Activated CD8-positive, alpha-beta memory T cell treated with anti-CD3 and anti-CD28 coated beads for 4 hours (primary cell): Measurements from ENCODE around the gene SCN8A.
A peak's percentile ranks its signal among the peaks of the same experiment; 100 is the strongest.
"Not testable (repeated sequence)": the region's sequence is repeated elsewhere in the genome, so short reads cannot be mapped to it uniquely, and the experiment has no call there.

ENCODE experiments used
- DNase-seq, 2 donors: peaks; one replicate each; pipeline ENCODE4 v3.0.0-alpha.2; 2020; ENCODE audit warnings: low read depth in 2 of 2

The SCN8A gene

DNA sequence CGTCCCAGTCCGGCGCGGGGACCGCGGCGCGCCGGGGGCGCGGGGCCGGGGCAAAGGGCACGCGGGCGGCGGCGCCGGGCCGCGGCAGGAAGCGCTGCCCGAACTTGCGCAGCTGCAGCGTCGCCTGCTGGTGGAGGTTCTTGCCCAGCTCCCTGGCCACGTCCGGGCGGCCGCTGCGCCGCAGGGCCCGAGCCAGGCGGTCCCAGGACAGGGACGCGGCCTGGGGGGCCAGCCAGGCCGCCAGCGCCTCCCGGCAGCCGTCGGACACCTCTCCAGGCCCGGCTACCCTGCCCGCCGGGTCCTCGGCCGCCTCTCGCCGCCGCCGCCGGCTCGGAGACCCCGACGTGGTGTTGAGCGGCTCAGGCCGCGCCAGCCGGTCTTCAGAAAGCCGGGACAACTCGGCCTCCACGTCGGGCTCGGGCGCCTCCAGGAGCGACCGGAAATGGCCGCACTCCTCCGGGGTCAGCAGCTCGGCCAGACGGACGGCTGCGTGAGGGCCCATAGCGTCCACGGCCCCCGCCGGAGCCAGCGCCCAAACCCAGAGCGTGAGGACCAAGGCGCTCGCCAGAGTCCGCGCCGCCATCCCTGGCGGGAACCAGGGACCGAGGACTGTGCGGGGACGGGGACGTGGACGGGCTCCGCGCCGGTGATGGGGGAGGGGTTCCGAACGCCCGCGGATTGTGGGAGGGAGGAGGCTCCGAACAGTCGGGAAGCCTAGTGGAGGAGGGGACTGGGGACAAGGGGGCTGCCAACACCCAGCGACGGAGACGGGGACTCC, 223.5 kb downstream of the SCN8A start:
- DNase-seq: peak; percentile 27 to 36

DNA sequence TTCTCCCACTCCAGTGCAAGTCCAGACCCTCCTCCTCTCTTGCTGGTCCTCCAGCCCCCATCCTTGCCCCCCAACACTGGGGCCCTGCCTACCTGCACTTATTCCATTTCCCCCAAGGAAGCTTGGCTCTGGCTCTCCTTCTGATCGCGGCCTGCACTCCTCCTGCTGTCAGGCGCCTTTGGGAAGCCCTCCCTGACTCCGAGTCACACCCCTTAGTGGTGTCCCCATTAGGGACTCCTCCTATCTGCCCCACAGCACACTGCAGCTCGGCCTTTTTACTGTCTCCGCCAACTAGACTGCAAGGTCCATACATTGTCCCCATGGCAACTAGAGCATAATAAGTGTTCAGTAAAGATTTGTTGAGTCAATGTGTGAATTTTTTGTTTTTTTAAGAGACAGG, 224.5 kb downstream of the SCN8A start:
- DNase-seq: no peak

GRCh38 chr12:51817027-51817953, 226.3 kb downstream of the SCN8A start:
- DNase-seq: no peak

- no peak for DNase-seq
Observed at GRCh38 chr12:51818086-51818485, 227.1 kb downstream of the SCN8A start.

DNA sequence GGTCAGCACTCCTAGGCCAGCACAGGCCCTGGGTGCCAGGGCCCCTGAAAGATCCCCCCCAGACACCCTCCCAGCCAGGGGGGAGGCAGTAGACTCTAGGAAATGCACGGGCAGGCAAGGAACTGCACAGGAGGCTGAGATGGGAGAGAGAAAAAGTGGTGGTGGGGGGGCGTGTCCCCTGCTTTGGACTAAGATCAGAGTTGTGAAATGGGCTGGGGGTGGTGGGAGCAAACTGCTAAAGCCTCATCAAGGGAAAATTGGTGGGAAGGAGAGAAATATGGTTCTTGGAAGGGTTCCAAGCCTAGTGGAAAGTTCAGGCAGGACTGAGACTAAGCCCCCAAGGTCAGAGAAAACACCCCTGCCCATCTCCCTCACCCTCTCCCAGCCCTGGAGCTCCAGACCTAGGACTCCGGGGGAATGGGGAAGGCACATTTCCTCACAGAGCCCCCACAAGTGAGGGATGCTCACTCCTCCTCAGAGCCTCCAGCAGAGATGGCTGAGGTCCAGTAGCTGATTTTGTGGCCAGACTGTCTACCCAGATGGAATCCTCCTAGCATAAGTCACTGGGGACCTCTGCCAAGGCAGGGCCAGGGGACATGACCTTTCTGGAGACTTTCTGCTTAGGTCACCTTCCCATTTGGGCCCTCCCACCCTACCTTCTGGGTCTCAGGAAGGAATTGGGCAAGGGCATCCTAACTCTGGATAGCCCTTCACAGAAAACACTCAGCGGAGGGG, 227.7 kb downstream of the SCN8A start:
- DNase-seq: no peak

- no peak for DNase-seq
Observed at GRCh38 chr12:51819736-51820525, 228.9 kb downstream of the SCN8A start.

DNA sequence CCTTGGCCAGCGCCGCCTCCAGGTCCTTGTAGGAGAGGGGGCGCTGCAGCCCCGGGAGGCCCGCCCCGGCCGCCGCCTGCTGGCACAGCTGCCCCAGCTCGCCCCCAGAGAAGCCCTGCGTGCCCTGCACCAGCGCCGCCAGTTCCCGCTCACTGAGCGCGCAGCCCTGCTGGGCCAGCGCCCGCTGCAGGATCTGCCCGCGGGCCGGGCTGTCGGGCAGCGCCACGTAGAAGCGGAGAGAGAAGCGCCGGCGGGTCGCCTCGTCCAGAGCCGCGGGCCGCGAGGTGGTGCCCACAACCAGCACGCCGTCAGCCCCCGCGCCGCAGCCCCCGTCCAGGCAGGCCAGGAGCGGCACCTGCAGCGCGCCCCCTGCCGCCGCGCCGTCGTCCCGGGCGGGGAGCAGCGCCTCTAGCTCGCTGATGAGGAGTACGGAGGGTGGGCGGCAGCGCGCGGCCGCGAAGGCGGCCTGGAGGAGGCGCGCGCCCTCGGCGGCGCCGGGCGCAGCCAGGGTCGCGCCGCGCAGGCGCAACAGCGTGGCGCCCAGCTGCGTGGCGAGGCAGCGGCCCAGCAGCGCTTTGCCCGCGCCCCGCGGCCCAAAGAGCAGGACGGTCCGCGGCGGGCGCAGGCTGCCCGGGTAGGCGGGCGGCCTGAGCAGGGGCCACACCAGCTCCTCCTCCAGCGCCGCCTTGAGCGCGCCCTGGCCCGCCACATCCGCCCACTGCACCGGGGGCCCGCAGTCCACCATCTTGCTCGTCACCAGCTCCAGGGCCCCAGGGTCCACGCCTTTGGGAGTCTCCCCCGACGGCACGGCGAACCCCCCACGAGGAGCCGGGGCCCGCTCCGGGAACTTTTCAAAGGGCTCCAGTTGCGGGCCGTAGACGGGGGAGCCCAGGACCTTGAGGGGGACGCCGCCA, 229.8 kb downstream of the SCN8A start:
- DNase-seq: peak; percentile 70 to 73

DNA sequence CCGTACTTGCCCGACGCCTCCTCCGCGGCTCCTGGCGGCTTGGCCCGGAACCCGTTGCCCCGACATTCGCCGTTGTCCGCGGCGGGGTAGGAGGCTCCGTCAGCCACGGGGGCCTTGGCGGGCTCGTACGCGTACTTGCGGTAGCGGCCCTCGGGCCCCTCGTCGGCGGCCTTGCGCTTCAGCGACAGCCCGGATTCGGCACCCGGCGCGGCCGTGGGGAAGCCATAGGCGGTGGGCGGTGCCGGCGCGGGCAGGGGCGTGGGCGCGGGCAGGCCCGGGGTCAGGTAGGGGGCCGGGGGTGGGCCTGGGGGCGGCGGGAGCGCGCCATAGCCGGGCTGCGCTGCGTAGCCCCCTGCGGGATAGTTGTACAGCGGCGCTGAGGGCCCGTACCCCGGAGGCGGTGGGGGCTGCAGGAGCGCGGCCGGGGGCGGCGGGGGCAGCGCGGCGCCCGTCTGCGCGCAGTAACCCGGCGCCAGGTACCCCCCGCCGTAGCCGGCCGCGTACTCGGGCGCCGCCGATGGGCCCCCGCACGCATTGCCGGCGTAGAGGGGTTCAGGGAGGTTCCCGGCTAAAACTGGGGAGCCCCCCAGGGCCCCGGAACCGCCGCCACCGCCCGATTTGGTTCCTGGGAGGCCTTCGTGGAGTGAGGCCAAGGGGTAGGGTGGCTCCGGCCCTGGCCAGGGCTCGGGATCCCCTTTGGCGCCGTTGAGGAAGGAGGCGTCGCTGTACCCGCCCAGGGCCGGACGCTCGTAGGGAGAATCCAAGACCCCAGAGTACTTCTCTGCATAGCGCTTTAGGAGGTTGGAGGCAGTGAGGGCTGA, 230.6 kb downstream of the SCN8A start:
- DNase-seq: no peak

DNA sequence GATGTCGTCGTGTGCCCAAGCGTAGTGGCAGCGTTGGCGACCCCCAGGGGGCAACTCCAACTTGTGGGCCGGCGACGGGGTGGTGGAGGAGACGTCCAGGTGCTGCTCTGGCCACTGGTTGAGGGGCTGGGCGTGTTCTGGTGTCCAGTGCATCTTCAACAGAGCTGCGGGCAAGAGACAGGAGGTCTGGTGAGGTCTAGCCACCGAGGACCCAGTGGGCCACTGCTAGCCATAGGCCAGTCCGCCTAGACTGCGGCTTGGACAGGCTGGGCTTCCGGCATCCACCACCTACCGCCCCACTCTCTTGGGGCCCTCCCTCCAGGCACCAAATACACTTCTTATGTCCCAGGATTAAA, 231.2 kb downstream of the SCN8A start:
- DNase-seq: no peak

- DNase-seq: no peak
Observed at GRCh38 chr12:51822956-51823355, 231.9 kb downstream of the SCN8A start.

DNA sequence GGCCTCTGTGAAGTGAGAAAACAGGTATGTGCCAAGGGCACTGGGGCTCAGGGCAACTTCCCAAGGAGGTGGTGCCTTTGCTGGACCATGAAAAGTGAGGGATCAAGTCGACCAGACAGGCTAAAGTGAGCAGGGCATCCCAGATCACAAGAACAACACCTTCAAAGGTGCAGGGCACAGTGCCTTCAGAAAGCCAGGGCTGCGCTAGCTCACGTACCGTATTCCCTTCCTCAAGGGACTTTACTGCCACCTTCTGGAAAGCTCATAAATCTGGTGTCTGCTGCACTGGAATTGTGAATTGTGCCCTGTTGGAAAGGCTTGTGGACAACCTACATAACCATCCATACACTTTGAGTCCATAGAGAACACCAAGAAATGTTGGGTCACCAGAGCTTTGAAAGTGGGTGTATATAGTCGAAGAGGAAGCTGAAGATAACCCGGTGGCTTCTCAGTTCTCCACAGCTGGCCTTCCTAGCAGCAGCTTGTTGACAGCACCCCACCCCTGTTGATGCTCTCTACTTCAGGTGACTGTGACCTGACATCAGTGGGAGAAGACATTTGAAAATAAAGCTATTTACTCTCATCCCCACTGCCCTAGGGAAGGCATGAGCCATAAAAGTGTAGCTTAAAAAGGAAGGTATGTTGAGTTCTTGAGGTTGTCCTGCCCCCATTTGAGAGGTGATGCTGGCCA, 233.0 kb downstream of the SCN8A start:
- no peak for DNase-seq

GRCh38 chr12:51825216-51825615, 234.2 kb downstream of the SCN8A start:
- DNase-seq: no peak

DNA sequence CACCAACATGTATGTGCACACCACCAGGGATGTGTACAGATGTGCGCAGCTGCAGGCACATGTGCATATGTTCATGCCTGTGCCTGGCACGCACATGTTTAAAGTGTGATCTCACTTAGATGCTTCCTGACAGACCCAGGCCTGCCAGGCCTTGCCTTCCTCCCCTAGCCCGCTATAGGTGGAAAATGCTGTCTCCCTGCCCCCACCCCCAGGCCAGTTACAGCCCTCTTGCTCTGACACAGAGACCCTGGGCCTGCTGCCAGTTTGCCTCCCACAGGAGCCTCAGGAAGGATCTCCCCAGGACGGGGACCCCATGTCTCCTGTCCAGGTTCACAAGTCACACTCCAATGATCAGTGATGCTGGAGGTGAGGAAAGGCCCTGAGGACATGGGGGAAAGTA, 235.8 kb downstream of the SCN8A start:
- DNase-seq: no peak

- DNase-seq: peak; percentile 20 to 34
Observed at GRCh38 chr12:51827925-51828818, 237.1 kb downstream of the SCN8A start.

DNA sequence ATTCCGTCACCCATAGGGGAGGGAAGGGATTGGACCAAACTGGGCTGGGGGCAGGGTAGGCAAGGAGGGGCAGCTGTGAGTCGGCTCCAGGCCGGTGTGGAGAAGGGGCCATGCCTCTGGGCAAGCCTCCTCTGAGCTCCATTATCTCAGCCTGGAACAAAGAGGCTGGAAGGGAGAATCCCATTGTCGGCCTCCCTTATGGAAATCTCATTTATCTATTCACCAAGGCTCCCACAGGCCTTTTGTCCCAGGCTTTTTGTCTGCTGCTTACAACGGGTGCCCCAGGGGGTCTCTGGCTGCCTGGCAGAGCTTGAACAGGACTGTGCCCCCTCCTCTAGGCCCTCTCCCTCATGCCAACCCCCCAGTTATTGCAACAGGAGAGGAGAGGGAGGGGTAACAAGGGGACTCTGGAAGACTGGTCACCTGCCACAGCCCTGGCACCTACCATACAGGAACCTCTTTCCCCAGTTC, 238.0 kb downstream of the SCN8A start:
- DNase-seq: no peak

DNA sequence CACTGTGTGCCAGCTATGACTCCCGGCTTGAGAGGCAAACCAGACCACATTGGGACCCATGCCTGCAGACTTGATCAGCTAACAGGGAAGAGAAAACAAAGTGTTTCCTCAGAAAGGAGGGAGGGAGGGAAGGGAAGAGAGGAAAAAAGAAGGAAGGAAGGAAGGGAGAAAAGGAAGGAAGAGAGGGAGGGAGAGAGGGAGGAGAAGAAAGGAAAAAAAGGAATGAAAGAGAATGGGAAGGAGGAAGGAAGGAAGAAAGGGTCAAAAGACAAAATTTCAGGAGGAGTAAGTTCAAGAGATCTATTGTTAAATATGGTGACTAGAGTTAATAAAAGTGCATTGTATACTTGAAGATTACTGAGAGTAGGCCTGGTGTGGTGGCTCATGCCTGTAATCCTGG, 238.6 kb downstream of the SCN8A start:
- no peak for DNase-seq

DNA sequence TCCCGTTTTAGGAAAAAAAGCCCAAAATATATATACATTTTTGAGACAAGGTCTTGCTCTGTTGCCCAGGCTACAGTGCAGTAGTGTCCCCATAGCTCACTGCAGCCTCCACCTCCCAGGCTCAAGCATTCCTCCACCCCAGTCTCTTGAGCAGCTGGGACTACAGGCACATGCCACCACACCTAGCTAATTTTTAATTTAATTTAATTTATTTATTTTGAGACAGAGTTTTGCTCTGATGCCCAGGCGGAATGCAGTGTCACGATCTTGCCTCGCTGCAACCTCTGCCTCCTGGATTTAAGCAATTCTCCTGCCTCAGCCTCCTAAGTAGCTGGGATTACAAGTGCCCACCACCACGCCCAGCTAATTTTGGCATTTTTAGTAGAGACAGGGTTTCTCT, 240.8 kb downstream of the SCN8A start:
- DNase-seq: not testable (repeated sequence)
